ENCODE measurements around the gene KLRC3.
"Not testable (repeated sequence)": the region's sequence is repeated elsewhere in the genome, so short reads cannot be mapped to it uniquely, and the experiment has no call there.

KLRC3 gene

DNA sequence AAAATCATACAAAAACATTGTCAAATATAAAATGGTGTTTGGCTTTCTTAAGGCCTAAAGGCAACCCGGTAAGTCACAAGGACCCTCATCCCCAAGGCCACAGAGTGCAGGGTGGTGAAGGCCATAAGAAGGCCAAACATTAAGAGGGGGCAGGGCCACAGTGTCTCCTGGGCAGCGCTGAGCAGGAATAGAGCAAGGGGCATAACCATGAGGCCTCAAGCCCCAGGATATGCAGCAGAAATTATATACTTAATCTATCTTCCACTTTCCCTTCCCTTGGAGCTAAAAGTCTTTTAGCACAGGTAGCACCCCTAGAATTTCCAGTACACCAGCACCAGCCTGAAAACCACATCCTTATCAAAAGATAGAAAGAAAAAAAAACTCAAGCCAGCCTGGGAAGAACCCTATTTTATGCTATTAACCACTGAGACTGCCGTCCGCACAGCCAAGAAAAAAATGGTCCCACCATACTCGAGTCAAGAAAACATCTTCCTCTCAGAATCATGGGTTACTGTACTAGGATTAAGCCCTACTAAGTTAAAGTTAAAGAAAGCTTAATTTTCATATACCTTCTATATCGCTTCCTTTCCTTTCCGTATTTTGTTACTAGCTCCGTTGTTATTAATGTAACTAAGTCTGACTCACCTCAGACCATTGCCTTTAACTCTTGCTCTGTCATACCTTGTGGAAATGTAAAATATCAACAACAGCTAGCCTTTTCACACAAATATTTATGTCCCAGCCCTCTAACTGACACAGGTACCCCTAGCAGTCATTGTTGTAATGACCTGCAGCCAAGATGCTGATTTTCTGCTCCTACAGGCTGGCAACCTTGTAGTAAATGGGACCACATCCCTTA is 50.6 kb downstream of the KLRC3 start:
- no peak for DNase-seq (ENCODE audit: low read depth in 2 of 2)

DNA sequence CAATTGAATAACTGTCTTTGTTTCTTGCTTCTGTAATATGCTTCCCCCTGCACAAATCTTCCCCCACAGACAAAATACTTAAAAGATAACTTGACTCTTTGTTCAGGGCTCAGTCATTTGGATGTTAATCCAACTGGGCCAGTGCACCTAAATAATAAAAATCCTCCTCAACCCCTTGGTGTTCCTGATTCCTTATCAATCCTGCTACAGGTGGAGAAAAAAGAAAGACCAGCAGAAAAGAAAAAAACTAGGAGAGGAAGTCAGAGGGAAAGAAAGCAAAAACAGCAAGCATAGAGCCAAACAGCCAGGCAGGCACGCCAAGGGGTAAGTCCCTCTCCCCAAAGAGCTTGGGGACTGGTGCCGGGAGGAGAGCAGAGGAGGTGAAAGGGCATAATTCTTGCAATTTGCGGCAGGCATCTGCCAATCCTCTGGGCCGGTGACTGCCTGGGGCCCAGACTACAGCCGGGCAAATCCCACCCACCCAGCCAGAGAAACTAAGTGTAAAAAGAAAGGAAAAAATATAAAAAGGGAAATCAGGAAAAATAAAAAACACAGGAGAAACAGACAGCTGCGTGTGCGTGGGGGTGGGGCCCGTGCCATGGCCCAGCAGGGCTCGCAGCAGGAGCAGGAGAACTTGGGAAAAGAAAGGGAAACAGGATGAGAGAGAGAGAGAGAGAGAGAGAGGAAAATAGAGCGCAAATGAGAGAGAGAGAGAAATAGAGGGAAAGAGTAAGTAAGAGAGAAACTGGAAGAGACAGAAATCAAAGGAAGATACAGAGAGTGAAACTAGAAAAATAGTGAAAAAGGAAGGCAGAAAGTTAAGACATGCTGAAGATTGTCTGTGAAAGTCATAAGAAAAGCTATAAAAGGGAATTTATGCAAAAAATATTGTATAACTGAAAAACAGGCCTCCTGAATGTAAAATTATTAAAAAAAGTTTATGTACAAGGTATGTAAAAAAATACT is 51.9 kb downstream of the KLRC3 start:
- DNase-seq (ENCODE audit: low read depth in 2 of 2) = no peak

DNA sequence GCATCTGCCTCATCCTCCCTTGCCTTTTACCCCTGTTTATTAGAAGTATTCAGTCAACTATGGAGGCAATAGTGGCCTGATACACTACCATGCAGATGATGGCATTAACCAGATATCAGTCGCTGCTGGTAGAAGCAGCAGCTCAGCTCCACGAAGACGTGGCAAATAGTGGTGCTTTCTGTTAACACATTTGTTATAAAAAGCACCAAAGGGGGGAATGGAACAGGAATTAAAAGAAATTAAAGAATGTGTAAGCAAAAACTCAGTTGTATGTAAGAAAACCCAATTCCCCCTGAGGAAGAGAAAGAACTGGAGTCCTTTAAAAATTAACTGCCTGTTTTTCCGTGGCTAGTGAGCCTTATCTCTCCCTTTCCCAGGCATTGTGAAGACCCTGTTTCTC is 52.7 kb downstream of the KLRC3 start:
- DNase-seq (ENCODE audit: low read depth in 2 of 2) = not testable (repeated sequence)

DNA sequence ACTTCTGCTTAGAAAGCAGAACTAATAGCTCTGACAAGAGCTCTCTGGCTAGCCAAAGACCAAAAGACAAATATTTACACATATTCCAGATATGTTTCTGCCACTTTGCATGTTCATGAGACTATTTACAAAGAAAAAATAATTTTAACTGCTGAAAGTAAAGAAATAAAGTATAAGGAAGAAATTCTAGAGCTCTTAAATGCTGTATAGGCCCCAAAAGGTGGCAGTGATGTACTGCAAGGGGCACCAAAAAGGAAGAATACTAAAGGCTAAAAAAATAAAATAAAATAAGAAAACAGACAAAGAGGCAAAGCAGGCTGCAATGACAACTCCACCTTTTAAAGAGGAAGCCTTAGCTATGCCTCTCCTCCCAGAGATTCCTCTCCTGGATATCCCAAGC is 53.5 kb downstream of the KLRC3 start:
- no peak for DNase-seq (ENCODE audit: low read depth in 2 of 2)

DNA sequence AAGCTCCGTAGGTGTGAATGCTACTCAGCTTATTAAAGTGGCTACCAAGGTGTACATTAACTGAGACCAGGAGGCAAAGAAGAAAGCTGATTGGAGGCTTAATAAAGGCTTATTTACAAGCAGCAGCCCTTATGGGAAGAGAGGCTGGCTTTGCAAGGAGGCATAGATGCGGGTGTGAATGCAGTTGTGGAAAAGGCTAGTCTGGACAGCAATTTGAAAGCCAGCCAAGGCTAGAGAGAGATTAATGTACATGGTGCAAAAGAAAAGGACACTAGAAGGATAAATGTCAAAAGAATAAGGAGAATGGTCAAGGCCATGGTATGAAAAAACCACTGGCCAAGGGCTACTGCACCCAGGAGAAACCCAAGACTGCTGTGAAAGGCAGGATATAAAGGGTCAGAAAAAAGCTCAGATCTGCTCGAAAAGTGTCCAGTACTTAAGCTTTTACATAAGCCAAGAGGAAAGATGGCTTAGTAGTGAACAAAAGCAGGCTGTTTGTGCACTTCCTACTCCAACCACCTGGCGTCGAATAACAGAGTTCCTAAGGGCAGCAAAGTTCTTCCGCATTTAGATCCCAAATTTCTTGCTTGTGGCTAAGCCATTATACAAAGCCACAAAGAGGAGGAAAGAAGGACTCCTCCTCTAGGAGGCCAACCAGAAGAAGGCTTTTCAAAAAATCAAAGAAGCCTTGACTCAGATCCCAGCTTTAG is 54.5 kb downstream of the KLRC3 start:
- no peak for DNase-seq (ENCODE audit: low read depth in 2 of 2)

DNA sequence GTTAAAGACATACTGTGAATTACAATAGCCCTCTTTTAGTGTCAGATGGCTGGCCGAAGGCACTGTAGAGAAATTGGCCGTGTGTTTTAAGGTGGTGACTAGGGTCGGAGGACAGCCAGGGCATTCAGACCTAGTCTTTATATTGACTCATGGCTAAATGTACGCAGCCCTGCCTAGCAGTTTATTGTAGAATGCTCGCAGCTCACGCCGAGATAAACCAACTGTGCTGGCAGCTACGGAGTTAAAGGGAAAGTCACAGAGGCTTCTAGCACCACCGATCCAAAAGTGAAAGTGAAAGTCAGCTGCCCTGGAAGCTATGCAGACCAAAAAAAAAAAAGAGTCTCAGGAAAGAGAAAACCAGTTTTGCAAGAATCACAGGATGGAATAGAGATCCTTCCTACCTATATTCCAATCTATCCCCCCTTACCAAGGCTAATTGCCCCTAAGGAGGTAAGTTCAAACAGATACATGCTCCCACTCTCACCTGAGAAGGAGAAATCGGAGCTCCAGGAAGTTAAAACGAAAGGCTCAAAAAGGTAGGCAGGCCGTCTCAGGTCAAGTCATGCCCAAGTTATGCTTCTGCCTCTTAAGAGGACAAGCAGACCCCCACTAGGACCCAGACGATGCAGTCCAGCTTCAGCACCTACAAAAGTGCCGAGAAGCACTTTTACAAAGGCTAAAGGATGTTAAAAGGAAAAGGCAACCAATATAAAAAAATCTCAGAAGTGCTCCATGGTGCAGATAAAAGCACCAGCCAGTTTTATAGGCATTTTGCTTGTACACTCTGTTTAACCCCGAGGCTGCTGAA is 55.4 kb downstream of the KLRC3 start:
- DNase-seq (ENCODE audit: low read depth in 2 of 2) = no peak

DNA sequence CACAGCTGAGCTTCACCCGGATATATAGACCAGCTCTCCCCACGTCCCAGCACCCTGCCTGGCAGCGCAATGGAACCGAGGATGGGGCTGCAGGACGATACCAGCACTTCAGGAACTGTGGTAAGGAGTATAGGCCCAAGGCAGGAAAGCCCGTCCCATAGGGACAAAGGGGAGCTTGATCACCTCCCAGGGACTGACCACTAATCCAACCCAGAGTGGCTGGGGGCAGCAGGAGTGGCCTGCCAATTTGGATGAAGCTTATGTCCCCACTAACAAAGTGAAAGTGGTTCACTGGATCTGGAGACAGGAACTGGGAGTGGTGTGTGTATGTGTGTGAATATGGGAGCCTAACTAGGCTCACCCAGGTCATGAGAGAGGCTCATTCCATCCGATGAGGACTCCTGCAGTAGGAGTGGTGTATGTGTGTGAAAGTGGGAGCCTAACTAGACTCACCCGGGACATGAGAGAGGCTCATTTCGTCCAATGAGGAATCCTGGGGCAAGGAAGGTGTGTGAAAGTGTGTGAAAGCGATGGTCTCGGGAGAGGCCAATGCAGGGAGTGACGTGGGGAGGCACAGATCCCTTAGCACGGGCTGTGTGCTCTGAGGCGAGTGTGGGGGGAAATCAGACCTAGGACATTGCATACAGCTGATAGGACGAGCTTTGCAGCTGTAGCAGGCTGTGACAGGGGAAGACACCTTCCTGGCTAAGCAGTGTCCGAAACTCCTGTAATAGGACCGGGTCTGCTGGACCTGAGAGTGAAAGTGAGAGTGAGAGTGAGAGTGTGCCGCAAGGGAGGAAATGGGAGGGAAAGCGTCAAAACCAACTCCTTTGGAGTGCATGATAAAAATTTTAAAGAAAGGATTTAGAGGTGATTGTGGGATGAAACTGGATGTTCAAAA is 56.2 kb downstream of the KLRC3 start:
- DNase-seq (ENCODE audit: low read depth in 2 of 2) = no peak

DNA sequence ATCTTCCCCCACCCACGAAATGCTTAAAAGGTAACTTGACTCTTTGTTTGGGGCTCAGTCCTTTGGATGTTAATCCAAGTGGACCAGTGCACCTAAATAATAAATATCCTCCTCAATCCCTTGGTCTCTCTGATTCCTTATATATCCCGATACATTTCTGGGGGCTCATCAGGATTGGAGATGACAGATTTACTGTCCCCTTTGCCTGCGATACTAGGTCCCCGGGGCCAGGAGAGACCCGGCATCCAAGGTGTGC is 56.8 kb downstream of the KLRC3 start:
- no peak for DNase-seq (ENCODE audit: low read depth in 2 of 2)

DNA sequence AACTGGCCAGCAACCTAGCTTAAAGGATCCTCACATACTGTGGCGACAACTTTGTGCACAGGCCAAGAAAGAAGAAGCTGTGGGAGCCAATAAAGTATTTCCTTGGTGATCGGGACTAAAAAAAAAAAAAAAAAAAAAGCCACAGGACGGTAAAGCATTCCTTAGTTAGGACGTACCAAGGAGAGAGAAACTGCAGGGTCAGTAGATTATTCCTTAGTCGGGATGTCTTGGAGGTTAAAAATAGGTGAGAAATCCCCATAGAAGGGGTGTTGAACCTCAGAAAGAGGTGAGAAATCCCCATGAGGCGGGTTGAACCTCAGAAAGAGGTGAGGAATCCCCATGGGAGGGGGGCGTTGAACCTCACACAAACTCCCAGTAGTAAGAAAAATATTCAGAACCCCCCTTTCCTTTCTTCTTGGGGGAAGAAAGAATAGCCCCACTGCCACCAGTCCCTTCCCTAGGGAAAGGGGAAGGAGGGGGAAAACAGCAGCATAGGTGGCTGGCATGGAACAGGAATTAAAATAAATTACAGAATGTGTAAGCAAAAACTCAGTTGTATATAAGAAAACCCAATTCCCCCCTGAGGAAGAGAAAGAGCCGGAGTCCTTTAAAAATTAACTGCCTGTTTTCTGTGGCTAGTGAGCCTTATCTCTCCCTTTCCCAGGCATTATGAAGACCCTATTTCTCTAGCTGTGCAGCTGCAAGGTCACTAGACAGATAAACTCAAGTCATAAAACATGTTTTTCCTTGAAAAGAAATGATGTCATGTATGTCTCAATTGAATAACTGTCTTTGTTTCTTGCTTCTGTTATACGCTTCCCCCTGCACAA is 57.4 kb downstream of the KLRC3 start:
- DNase-seq (ENCODE audit: low read depth in 2 of 2) = no peak

DNA sequence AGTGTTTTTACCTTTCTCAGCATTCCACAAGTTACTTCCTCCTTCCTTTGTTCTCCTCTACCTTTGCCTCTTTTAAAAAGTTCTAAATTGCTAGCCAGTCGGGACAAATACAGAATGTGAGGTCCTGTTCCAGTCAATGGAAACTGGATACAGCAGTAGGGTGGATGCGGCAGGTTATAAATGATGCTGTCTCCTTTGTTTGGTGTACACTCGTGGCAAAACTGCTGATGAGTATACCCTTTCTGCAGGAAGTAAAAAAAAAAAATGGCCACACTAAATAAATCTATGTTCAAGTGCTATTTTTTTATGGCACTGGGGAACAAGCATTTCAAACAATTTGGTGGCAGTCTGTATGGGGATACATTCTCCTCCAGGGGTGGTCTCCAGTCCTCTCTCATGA is 58.1 kb downstream of the KLRC3 start:
- no peak for DNase-seq (ENCODE audit: low read depth in 2 of 2)

All from stimulated activated CD8-positive, alpha-beta memory T cell treated with anti-CD3 and anti-CD28 coated beads, Interleukin-2, amount 100 ng/mL, for 48 hours (primary cell).